PC-3 (cell line): Measurements from ENCODE around the gene L3MBTL4.

Experiments
- CTCF ChIP-seq: fragments of 300-600 bp; sonication (generic); conservative IDR thresholded peaks from 2 replicates; pipeline ENCODE4 v1.5.1; 2017; ENCODE audit warnings: antibody characterized with exemption, low read depth, mild to moderate bottlenecking, low read length
- EZH2 ChIP-seq: fragments of 300-600 bp; sonication (generic); IDR thresholded peaks from one replicate; pipeline ENCODE4 v1.6.1; 2017; ENCODE audit warnings: antibody characterized with exemption, mild to moderate bottlenecking, low read length; ENCODE audit not compliant: unreplicated experiment

GRCh38 chr18:5986257-5986931 lies 428.3 kb downstream of the L3MBTL4 start:
- TF ChIP-seq CTCF (no peak), EZH2 (no peak)
